WTC11 (cell line): ENCODE results near the gene COL13A1. TPM values are rescaled to one million over a fixed set of nuclear protein-coding genes. Genes with fewer than 3 reads are reported as not detected.

ENCODE experiments used
- ATAC-seq: fragments of 200-7000 bp; cut with Tn5 transposase; 2 replicates; pipeline ENCODE4 v1.10.0; 2021; ENCODE audit warnings: mild to moderate bottlenecking, moderate library complexity
- CTCF ChIA-PET: fragments of 300-600 bp; sonication (Branson Sonifier 250); formaldehyde crosslinking; loops from one replicate; lab custom pipeline; 2021; ENCODE audit warnings: antibody characterized with exemption; lab: Charles Lee
- POLR2A ChIA-PET: fragments of 350-600 bp; sonication (Branson Sonifier 250); formaldehyde crosslinking; loops from one replicate; lab custom pipeline; 2021; ENCODE audit warnings: antibody characterized with exemption; lab: Charles Lee
- DNase-seq: peaks from one replicate; pipeline ENCODE4 v3.0.0; 2021; ENCODE audit warnings: low spot score
- H3K27ac Mint-ChIP-seq: 2 replicates; pipeline ENCODE4 v1.8.0; 2021; ENCODE audit warnings: mixed read lengths
- H3K27me3 Mint-ChIP-seq: 2 replicates; pipeline ENCODE4 v1.8.0; 2021; ENCODE audit warnings: low read depth, mild to moderate bottlenecking, moderate library complexity, mixed read lengths
- H3K36me3 Mint-ChIP-seq: 2 replicates; pipeline ENCODE4 v1.8.0; 2021; ENCODE audit warnings: mixed read lengths
- H3K4me1 Mint-ChIP-seq: 2 replicates; pipeline ENCODE4 v1.8.0; 2022; ENCODE audit warnings: mixed read lengths
- H3K4me3 Mint-ChIP-seq: 2 replicates; pipeline ENCODE4 v1.8.0; 2021; ENCODE audit warnings: mild to moderate bottlenecking, moderate library complexity, mixed read lengths
- H3K9me3 Mint-ChIP-seq: 2 replicates; pipeline ENCODE4 v1.8.0; 2021; ENCODE audit warnings: mixed read lengths
- ATF1 ChIP-seq: sonication (generic); formaldehyde crosslinking; IDR thresholded peaks from 2 replicates; pipeline ENCODE4 v1.8.1; 2023; ENCODE audit warnings: mild to moderate bottlenecking, moderate library complexity, missing genetic modification reagents
- ATF2 ChIP-seq: sonication (generic); formaldehyde crosslinking; IDR thresholded peaks from 2 replicates; pipeline ENCODE4 v1.8.1; 2022; ENCODE audit warnings: low read depth, missing genetic modification reagents, borderline replicate concordance
- CDX4 ChIP-seq: fragments of 250-450 bp; sonication (Bioruptor Pico); IDR thresholded peaks from 2 replicates; pipeline ENCODE4 v1.9.0; 2021; ENCODE audit warnings: moderate library complexity, mild to moderate bottlenecking, inconsistent platforms, borderline replicate concordance
- E2F1 ChIP-seq: sonication (generic); formaldehyde crosslinking; IDR thresholded peaks from 2 replicates; pipeline ENCODE4 v1.8.0; 2022; ENCODE audit warnings: mild to moderate bottlenecking, missing genetic modification reagents
- FOXP1 ChIP-seq: sonication (generic); formaldehyde crosslinking; IDR thresholded peaks from 2 replicates; pipeline ENCODE4 v1.8.0; 2022; ENCODE audit warnings: missing genetic modification reagents, mild to moderate bottlenecking, moderate library complexity, borderline replicate concordance
- HMGXB4 ChIP-seq: sonication (generic); formaldehyde crosslinking; IDR thresholded peaks from 2 replicates; pipeline ENCODE4 v1.8.1; 2023; ENCODE audit warnings: mild to moderate bottlenecking, moderate library complexity, missing genetic modification reagents
- IRF2 ChIP-seq: sonication (generic); formaldehyde crosslinking; IDR thresholded peaks from 2 replicates; pipeline ENCODE4 v1.8.0; 2022; ENCODE audit warnings: low read depth, missing genetic modification reagents, borderline replicate concordance
- MAX ChIP-seq: sonication (generic); formaldehyde crosslinking; IDR thresholded peaks from 2 replicates; pipeline ENCODE4 v1.8.0; 2022; ENCODE audit warnings: mild to moderate bottlenecking, missing genetic modification reagents
- MLX ChIP-seq: sonication (generic); formaldehyde crosslinking; IDR thresholded peaks from 2 replicates; pipeline ENCODE4 v1.8.1; 2023; ENCODE audit warnings: mild to moderate bottlenecking, missing genetic modification reagents, moderate library complexity
- MXD4 ChIP-seq: fragments of 250-450 bp; sonication (Bioruptor Pico); IDR thresholded peaks from 2 replicates; pipeline ENCODE4 v1.8.0; 2021; ENCODE audit warnings: mild to moderate bottlenecking, moderate library complexity, borderline replicate concordance
- NFE2L1 ChIP-seq: sonication (generic); formaldehyde crosslinking; IDR thresholded peaks from 2 replicates; pipeline ENCODE4 v1.8.1; 2023; ENCODE audit warnings: missing genetic modification reagents
- NR2C2 ChIP-seq: sonication (generic); formaldehyde crosslinking; IDR thresholded peaks from 2 replicates; pipeline ENCODE4 v1.8.0; 2022; ENCODE audit warnings: mild to moderate bottlenecking, missing genetic modification reagents
- NR3C1 ChIP-seq: sonication (generic); formaldehyde crosslinking; conservative IDR thresholded peaks from 2 replicates; pipeline ENCODE4 v1.8.1; 2023; ENCODE audit warnings: low read depth, mild to moderate bottlenecking, missing genetic modification reagents
- SOX15 ChIP-seq: fragments of 250-450 bp; sonication (Bioruptor Pico); IDR thresholded peaks from 2 replicates; pipeline ENCODE4 v1.9.0; 2021; ENCODE audit warnings: mild to moderate bottlenecking
- TCF7 ChIP-seq: sonication (generic); formaldehyde crosslinking; IDR thresholded peaks from 2 replicates; pipeline ENCODE4 v1.8.0; 2022; ENCODE audit warnings: mild to moderate bottlenecking, low read depth, missing genetic modification reagents, moderate library complexity
- TEAD4 ChIP-seq: sonication (generic); formaldehyde crosslinking; IDR thresholded peaks from 2 replicates; pipeline ENCODE4 v1.8.0; 2022; ENCODE audit warnings: mild to moderate bottlenecking, missing genetic modification reagents
- TP53 ChIP-seq: sonication (generic); formaldehyde crosslinking; IDR thresholded peaks from 2 replicates; pipeline ENCODE4 v1.8.1; 2023; ENCODE audit warnings: mild to moderate bottlenecking, missing genetic modification reagents
- USF1 ChIP-seq: sonication (generic); formaldehyde crosslinking; IDR thresholded peaks from 2 replicates; pipeline ENCODE4 v1.8.0; 2022; ENCODE audit warnings: mild to moderate bottlenecking, missing genetic modification reagents
- ZBTB43 ChIP-seq: sonication (generic); formaldehyde crosslinking; IDR thresholded peaks from 2 replicates; pipeline ENCODE4 v1.8.1; 2023; ENCODE audit warnings: mild to moderate bottlenecking, missing genetic modification reagents
- ZNF138 ChIP-seq: sonication (generic); formaldehyde crosslinking; conservative IDR thresholded peaks from 2 replicates; pipeline ENCODE4 v1.8.1; 2022; ENCODE audit warnings: mild to moderate bottlenecking, moderate library complexity, missing genetic modification reagents
- ZNF281 ChIP-seq: sonication (generic); formaldehyde crosslinking; IDR thresholded peaks from 2 replicates; pipeline ENCODE4 v1.8.0; 2023; ENCODE audit warnings: mild to moderate bottlenecking, missing genetic modification reagents
- ZNF671 ChIP-seq: fragments of 250-450 bp; sonication (Bioruptor Pico); IDR thresholded peaks from 2 replicates; pipeline ENCODE4 v1.8.0; 2021; ENCODE audit warnings: mild to moderate bottlenecking
- ZSCAN18 ChIP-seq: fragments of 250-450 bp; sonication (Bioruptor Pico); IDR thresholded peaks from 2 replicates; pipeline ENCODE4 v2.1.2; 2022; ENCODE audit warnings: mild to moderate bottlenecking, moderate library complexity
- total RNA-seq: library from RNA; stranded (reverse); gene quantifications from 3 replicates; pipeline ENCODE4 v1.2.3, GENCODE V29; 2021

The COL13A1 gene
- total RNA-seq, 1 experiment from 2014 or later, result 7.1 TPM

- no peak for TF ChIP-seq NR3C1 (CRISPR knock-in tag)
- TF ChIP-seq E2F1 (CRISPR knock-in tag), result no peak
- no peak for TF ChIP-seq ZBTB43 (CRISPR knock-in tag)
- TF ChIP-seq MAX (CRISPR knock-in tag), result no peak
- no peak for TF ChIP-seq NR2C2 (CRISPR knock-in tag)
- no peak for TF ChIP-seq SOX15 (CRISPR knock-in tag)
- TF ChIP-seq TEAD4 (CRISPR knock-in tag), result no peak
- TF ChIP-seq CDX4 (CRISPR knock-in tag), result no peak
- no peak for TF ChIP-seq FOXP1
Measured at GRCh38 chr10:69783515-69783914, 18.2 kb upstream of the COL13A1 start (continued).

- ATAC-seq (peak; percentile 85), DNase-seq (no peak)
- Mint-ChIP-seq H3K4me3 (no peak overlapping the region), H3K36me3 (no peaks in the 10 kb centered on the region), H3K27me3 (peaks cover 17% of the 10 kb centered on the region), H3K4me1 (no peaks in the 10 kb centered on the region), H3K27ac (no peak overlapping the region), H3K9me3 (peaks cover 3% of the 10 kb centered on the region)
- POLR2A ChIA-PET, result no interaction called here
- CTCF ChIA-PET, result interaction anchor here (0.6 to 9.8 kb wide), 52 partner anchors 9 to 359 kb away, joined by 3 to 316 read pairs (median 4); partner anchors contain the start of genes COL13A1, MACROH2A2 and TYSND1
- no peak for TF ChIP-seq ZNF281
- TF ChIP-seq ZSCAN18 (CRISPR knock-in tag), result no peak
- no peak for TF ChIP-seq MXD4 (CRISPR knock-in tag)
- TF ChIP-seq ATF1 (CRISPR knock-in tag), result no peak
- no peak for TF ChIP-seq NFE2L1 (CRISPR knock-in tag)
- TF ChIP-seq USF1, result no peak
- no peak for TF ChIP-seq ZNF138 (CRISPR knock-in tag)
- TF ChIP-seq HMGXB4 (CRISPR knock-in tag), result no peak
- no peak for TF ChIP-seq ATF2
- TF ChIP-seq TP53, result no peak
- no peak for TF ChIP-seq MLX
- no peak for TF ChIP-seq IRF2
- TF ChIP-seq ZNF671, result no peak
- no peak for TF ChIP-seq TCF7
- TF ChIP-seq ZBTB43 (CRISPR knock-in tag), result no peak
- TF ChIP-seq, all 79 proteins: peak for 0
Measured at GRCh38 chr10:69786791-69787190, 14.9 kb upstream of the COL13A1 start.
